IMR-90 (cell line): Measurements from ENCODE around the gene USP53. TPM values are rescaled to one million over a fixed set of nuclear protein-coding genes. Genes with fewer than 3 reads are reported as not detected.

Experiments
- ATAC-seq: fragments of 200-7000 bp; cut with Tn5 transposase; 2 replicates; pipeline ENCODE4 v1.9.1; 2020; ENCODE audit warnings: low read depth, mild to moderate bottlenecking, moderate library complexity
- BruUV-seq: library from RNA; stranded (reverse); fragments of 400-500 nt; replicated peaks from 2 replicates; lab custom pipeline; 2021; lab: Mats Ljungman, UMichigan
- CTCF ChIA-PET: fragments of 300-600 bp; formaldehyde crosslinking; extraction: SDS; loops from one replicate; lab custom pipeline; 2021; ENCODE audit warnings: antibody characterized with exemption; lab: Yijun Ruan, JAX
- POLR2A ChIA-PET: fragments of 300-600 bp; sonication (Branson Sonifier 250); formaldehyde crosslinking; loops from one replicate; lab custom pipeline; 2022; ENCODE audit warnings: antibody characterized with exemption; ENCODE audit not compliant: unreplicated experiment; lab: Charles Lee
- DNase-seq: peaks from one replicate; pipeline ENCODE4 v3.0.0; 2013
- H2AFZ ChIP-seq: replicated peaks from 2 replicates; pipeline ENCODE3; 2013; ENCODE audit warnings: low read length, mild to moderate bottlenecking; ENCODE audit not compliant: poor library complexity
- H2AK5ac ChIP-seq: 2 replicates; pipeline ENCODE4 v1.6.1; 2013; ENCODE audit warnings: low read depth, low read length, inconsistent platforms
- H2AK9ac ChIP-seq: replicated peaks from 2 replicates; pipeline ENCODE3; 2013; ENCODE audit warnings: mild to moderate bottlenecking, low read depth, low read length, moderate library complexity; ENCODE audit not compliant: poor library complexity
- H2BK120ac ChIP-seq: 2 replicates; pipeline ENCODE4 v1.6.1; 2013; ENCODE audit warnings: low read depth, low read length, inconsistent platforms
- H2BK15ac ChIP-seq: 3 replicates; pipeline ENCODE4 v1.6.1; 2013; ENCODE audit warnings: low read depth, low read length, inconsistent platforms
- H2BK20ac ChIP-seq: 2 replicates; pipeline ENCODE4 v1.6.1; 2013; ENCODE audit warnings: low read depth, mild to moderate bottlenecking, inconsistent platforms, low read length, moderate library complexity
- H2BK5ac ChIP-seq: 2 replicates; pipeline ENCODE4 v1.6.1; 2013; ENCODE audit warnings: mild to moderate bottlenecking, low read depth, low read length, inconsistent platforms; ENCODE audit not compliant: poor library complexity, severe bottlenecking
- H3K14ac ChIP-seq: replicated peaks from 2 replicates; pipeline ENCODE4 v1.6.1; 2013; ENCODE audit warnings: low read depth, low read length, inconsistent platforms
- H3K18ac ChIP-seq: 2 replicates; pipeline ENCODE4 v1.6.1; 2013; ENCODE audit warnings: low read depth, low read length, control low read depth
- H3K23ac ChIP-seq: 2 replicates; pipeline ENCODE4 v1.6.1; 2013; ENCODE audit warnings: low read depth, low read length, inconsistent platforms
- H3K27ac ChIP-seq: 2 replicates; pipeline ENCODE4 v1.5.1; 2013; ENCODE audit warnings: mild to moderate bottlenecking, control low read depth, low read length; ENCODE audit not compliant: insufficient read depth
- H3K27me3 ChIP-seq: 2 replicates; pipeline ENCODE4 v1.6.1; 2013; ENCODE audit warnings: low read length; ENCODE audit not compliant: control insufficient read depth, insufficient read depth
- H3K36me3 ChIP-seq: 2 replicates; pipeline ENCODE4 v1.6.1; 2013; ENCODE audit warnings: low read length, mixed read lengths; ENCODE audit not compliant: control insufficient read depth, insufficient read depth
- H3K4ac ChIP-seq: 2 replicates; pipeline ENCODE4 v1.6.1; 2013; ENCODE audit warnings: low read depth, low read length, inconsistent platforms
- H3K4me1 ChIP-seq: 2 replicates; pipeline ENCODE4 v1.6.1; 2013; ENCODE audit warnings: low read length, mixed read lengths; ENCODE audit not compliant: control insufficient read depth, insufficient read depth
- H3K4me2 ChIP-seq: 2 replicates; pipeline ENCODE4 v1.6.1; 2013; ENCODE audit warnings: low read depth, mild to moderate bottlenecking, control low read depth, low read length, moderate library complexity
- H3K4me3 ChIP-seq: 2 replicates; pipeline ENCODE4 v1.5.1; 2013; ENCODE audit warnings: low read depth, mild to moderate bottlenecking, control low read depth, low read length, moderate library complexity; ENCODE audit not compliant: insufficient read depth
- H3K56ac ChIP-seq: 2 replicates; pipeline ENCODE4 v1.6.1; 2013; ENCODE audit warnings: low read length, inconsistent platforms; ENCODE audit not compliant: insufficient read depth; ENCODE audit errors: extremely low read depth
- H3K79me1 ChIP-seq, 2 experiments: 2 replicates each; pipeline ENCODE4 v1.6.1; 2013; ENCODE audit warnings: low read length in 2 of 2, inconsistent platforms in 1 of 2, low read depth in 1 of 2
- H3K9ac ChIP-seq: 2 replicates; pipeline ENCODE4 v1.6.1; 2013; ENCODE audit warnings: low read depth, low read length, control low read depth
- H3K9me1 ChIP-seq: 2 replicates; pipeline ENCODE4 v1.6.1; 2013; ENCODE audit warnings: low read length, inconsistent platforms; ENCODE audit not compliant: insufficient read depth
- H3K9me3 ChIP-seq: 2 replicates; pipeline ENCODE4 v1.6.1; 2013; ENCODE audit warnings: low read length; ENCODE audit not compliant: control insufficient read depth, insufficient read depth
- H4K20me1 ChIP-seq: 2 replicates; pipeline ENCODE4 v1.6.1; 2013; ENCODE audit warnings: low read length, inconsistent platforms; ENCODE audit not compliant: insufficient read depth
- H4K5ac ChIP-seq: 2 replicates; pipeline ENCODE4 v1.6.1; 2013; ENCODE audit warnings: mild to moderate bottlenecking, low read depth, low read length, control low read depth
- H4K8ac ChIP-seq, 2 experiments: 2 replicates each; pipeline ENCODE4 v1.6.1; 2013; ENCODE audit warnings: low read depth in 2 of 2, low read length in 2 of 2, control low read depth in 1 of 2, inconsistent platforms in 1 of 2
- H4K91ac ChIP-seq: 2 replicates; pipeline ENCODE4 v1.6.1; 2013; ENCODE audit warnings: low read depth, low read length, inconsistent platforms; ENCODE audit not compliant: insufficient read depth
- BHLHE40 ChIP-seq: fragments of 150-350 bp; IDR thresholded peaks from 2 replicates; pipeline ENCODE4 v1.6.1; 2016; ENCODE audit warnings: mild to moderate bottlenecking, low read depth, low read length
- CEBPB ChIP-seq: IDR thresholded peaks from 2 replicates; pipeline ENCODE4 v1.6.1; 2012; ENCODE audit warnings: low read depth, low read length, improper control_type of control experiment
- CHD1 ChIP-seq: IDR thresholded peaks from 2 replicates; pipeline ENCODE4 v1.6.1; 2012; ENCODE audit warnings: low read depth, low read length, improper control_type of control experiment
- FOS ChIP-seq: fragments of 150-350 bp; IDR thresholded peaks from 2 replicates; pipeline ENCODE4 v1.6.1; 2016; ENCODE audit warnings: low read depth, low read length
- MAFK ChIP-seq: IDR thresholded peaks from 2 replicates; pipeline ENCODE4 v1.6.1; 2012; ENCODE audit warnings: low read depth, low read length, improper control_type of control experiment
- MAZ ChIP-seq: IDR thresholded peaks from 2 replicates; pipeline ENCODE4 v1.6.1; 2012; ENCODE audit warnings: low read depth, mild to moderate bottlenecking, low read length, improper control_type of control experiment, moderate library complexity, borderline replicate concordance
- MXI1 ChIP-seq: IDR thresholded peaks from 2 replicates; pipeline ENCODE4 v1.6.1; 2012; ENCODE audit warnings: low read depth, mild to moderate bottlenecking, low read length, moderate library complexity, borderline replicate concordance
- NFE2L2 ChIP-seq: fragments of 150-350 bp; IDR thresholded peaks from 2 replicates; pipeline ENCODE4 v1.6.1; 2016; ENCODE audit warnings: low read depth, mild to moderate bottlenecking, low read length
- POLR2A ChIP-seq: IDR thresholded peaks from 2 replicates; pipeline ENCODE4 v1.6.1; 2012; ENCODE audit warnings: mild to moderate bottlenecking, low read depth, low read length
- RAD21 ChIP-seq: IDR thresholded peaks from 2 replicates; pipeline ENCODE4 v1.6.1; 2012; ENCODE audit warnings: low read length, improper control_type of control experiment
- RCOR1 ChIP-seq: IDR thresholded peaks from 2 replicates; pipeline ENCODE4 v1.6.1; 2012; ENCODE audit warnings: mild to moderate bottlenecking, low read length, improper control_type of control experiment; ENCODE audit not compliant: insufficient replicate concordance
- RFX5 ChIP-seq: IDR thresholded peaks from 2 replicates; pipeline ENCODE4 v1.8.0; 2012; ENCODE audit warnings: low read depth, mild to moderate bottlenecking, low read length, moderate library complexity
- SMC3 ChIP-seq: fragments of 150-350 bp; IDR thresholded peaks from 2 replicates; pipeline ENCODE4 v1.6.1; 2016; ENCODE audit warnings: low read depth, mild to moderate bottlenecking, antibody characterized with exemption, low read length, moderate library complexity
- WGBS, 2 experiments: methylation state at CpG; one replicate each; pipeline versions ENCODE4 v1.1.5 to v1.1.7; 2013; ENCODE audit warnings: missing lambda C conversion rate in 2 of 2; ENCODE audit not compliant: insufficient read length in 1 of 2; ENCODE audit errors: extremely low coverage in 2 of 2; 5-methylcytosine and 5-hydroxymethylcytosine counted together
- dilution Hi-C: fragments of 300-500 bp; cut with HindIII; formaldehyde crosslinking; loops from one replicate; pipeline ENCODE4 v1.14.3; 2018; ENCODE audit warnings: low sequenced_read_pairs; ENCODE audit not compliant: unreplicated experiment
- in situ Hi-C: fragments of 300-500 bp; cut with MboI; formaldehyde crosslinking; loops from 3 replicates; pipeline ENCODE4 v1.14.3; 2019; ENCODE audit warnings: low sequenced_read_pairs, inconsistent platforms, mixed read lengths
- intact Hi-C: fragments of 100-400 bp; cut with micrococcal nuclease; formaldehyde crosslinking; loops from 2 replicates; pipeline ENCODE4 v1.10.0; 2022
- polyA plus RNA-seq, 3 experiments: library from polyadenylated mRNA; depleted of rRNA; stranded (reverse); fragments of >200 nt; gene quantifications; 2 replicates each; pipeline ENCODE4 v1.2.3, GENCODE V29; 2012; ENCODE audit warnings: low replicate concordance in 1 of 3
- total RNA-seq: library from RNA; depleted of rRNA; stranded (reverse); fragments of >200 nt; gene quantifications from 2 replicates; pipeline ENCODE4 v1.2.3, GENCODE V29; 2012
- TF ChIP-seq, protein P1 (sequence below): fragments of 150-350 bp; IDR thresholded peaks from 2 replicates; pipeline ENCODE4 v1.6.1; 2017; ENCODE audit warnings: mild to moderate bottlenecking, antibody characterized with exemption, low read length, low read depth
- TF ChIP-seq, protein P2 (sequence below): conservative IDR thresholded peaks from 2 replicates; pipeline ENCODE4 v1.5.1; 2012; ENCODE audit warnings: mild to moderate bottlenecking, low read depth, low read length, improper control_type of control experiment
- TF ChIP-seq, protein P3 (sequence below): fragments of 150-350 bp; IDR thresholded peaks from 2 replicates; pipeline ENCODE4 v1.6.1; 2016; ENCODE audit warnings: low read depth, mild to moderate bottlenecking, low read length, moderate library complexity, borderline replicate concordance

USP53 gene
- total and polyA plus RNA-seq, 2 of the 4 experiments (the other 2 are of a cell fraction): 11.2 to 24.0 TPM

DNA sequence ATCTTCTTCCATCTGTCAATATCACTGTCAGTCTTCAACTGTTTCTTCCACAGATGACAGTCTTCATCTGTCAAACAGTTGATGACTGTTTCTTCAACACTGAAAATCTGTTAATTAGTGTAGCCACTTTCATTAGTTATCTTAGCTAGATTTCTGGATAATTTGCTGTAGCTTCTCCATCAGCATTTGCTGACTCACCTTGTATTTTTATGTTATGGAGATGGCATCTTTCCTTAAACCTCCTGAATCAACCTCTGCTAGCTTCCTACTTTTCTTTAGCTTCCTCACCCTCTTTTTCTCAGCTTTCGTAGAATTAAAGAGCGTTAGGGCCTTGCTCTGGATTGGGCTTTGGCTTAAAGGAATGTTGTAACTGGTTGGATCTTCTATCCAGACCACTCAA is 25.1 kb downstream of the USP53 start:
- H2AFZ ChIP-seq: no peak overlapping the region
- no peak overlapping the region for H3K27ac ChIP-seq
- peaks cover 8% of the 10 kb centered on the region for H3K36me3 ChIP-seq
- H4K20me1 ChIP-seq: 0 out of 2 replicates have a peak, but pooled peaks cover 3% of the 10 kb centered on the region
- H3K4me3 ChIP-seq: no peak overlapping the region
- H2BK5ac ChIP-seq: no peak overlapping the region
- ATAC-seq (no peak), DNase-seq (no peak)
- TF ChIP-seq MAFK: no peak
- TF ChIP-seq MXI1: no peak
- TF ChIP-seq RCOR1: no peak
- TF ChIP-seq, protein P1, sequence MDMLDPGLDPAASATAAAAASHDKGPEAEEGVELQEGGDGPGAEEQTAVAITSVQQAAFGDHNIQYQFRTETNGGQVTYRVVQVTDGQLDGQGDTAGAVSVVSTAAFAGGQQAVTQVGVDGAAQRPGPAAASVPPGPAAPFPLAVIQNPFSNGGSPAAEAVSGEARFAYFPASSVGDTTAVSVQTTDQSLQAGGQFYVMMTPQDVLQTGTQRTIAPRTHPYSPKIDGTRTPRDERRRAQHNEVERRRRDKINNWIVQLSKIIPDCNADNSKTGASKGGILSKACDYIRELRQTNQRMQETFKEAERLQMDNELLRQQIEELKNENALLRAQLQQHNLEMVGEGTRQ: no peak
- TF ChIP-seq RFX5: no peak
- TF ChIP-seq MAZ: no peak
- TF ChIP-seq FOS: no peak
- TF ChIP-seq BHLHE40: no peak
- TF ChIP-seq CEBPB: no peak
- TF ChIP-seq POLR2A: no peak
- TF ChIP-seq CHD1: no peak
- no peak for TF ChIP-seq RAD21
- no peak for TF ChIP-seq SMC3
- TF ChIP-seq, protein P2, sequence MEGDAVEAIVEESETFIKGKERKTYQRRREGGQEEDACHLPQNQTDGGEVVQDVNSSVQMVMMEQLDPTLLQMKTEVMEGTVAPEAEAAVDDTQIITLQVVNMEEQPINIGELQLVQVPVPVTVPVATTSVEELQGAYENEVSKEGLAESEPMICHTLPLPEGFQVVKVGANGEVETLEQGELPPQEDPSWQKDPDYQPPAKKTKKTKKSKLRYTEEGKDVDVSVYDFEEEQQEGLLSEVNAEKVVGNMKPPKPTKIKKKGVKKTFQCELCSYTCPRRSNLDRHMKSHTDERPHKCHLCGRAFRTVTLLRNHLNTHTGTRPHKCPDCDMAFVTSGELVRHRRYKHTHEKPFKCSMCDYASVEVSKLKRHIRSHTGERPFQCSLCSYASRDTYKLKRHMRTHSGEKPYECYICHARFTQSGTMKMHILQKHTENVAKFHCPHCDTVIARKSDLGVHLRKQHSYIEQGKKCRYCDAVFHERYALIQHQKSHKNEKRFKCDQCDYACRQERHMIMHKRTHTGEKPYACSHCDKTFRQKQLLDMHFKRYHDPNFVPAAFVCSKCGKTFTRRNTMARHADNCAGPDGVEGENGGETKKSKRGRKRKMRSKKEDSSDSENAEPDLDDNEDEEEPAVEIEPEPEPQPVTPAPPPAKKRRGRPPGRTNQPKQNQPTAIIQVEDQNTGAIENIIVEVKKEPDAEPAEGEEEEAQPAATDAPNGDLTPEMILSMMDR: no peak
- no peak for TF ChIP-seq NFE2L2
- TF ChIP-seq, protein P3, sequence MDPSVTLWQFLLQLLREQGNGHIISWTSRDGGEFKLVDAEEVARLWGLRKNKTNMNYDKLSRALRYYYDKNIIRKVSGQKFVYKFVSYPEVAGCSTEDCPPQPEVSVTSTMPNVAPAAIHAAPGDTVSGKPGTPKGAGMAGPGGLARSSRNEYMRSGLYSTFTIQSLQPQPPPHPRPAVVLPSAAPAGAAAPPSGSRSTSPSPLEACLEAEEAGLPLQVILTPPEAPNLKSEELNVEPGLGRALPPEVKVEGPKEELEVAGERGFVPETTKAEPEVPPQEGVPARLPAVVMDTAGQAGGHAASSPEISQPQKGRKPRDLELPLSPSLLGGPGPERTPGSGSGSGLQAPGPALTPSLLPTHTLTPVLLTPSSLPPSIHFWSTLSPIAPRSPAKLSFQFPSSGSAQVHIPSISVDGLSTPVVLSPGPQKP: no peak
- no peak overlapping the region for H4K91ac ChIP-seq
- H3K18ac ChIP-seq: no peak overlapping the region
- H3K79me1 ChIP-seq: peaks cover 21 to 38% of the 10 kb centered on the region in 2 experiments; a peak in 3 of 4 replicates
- no peak overlapping the region for H2AK9ac ChIP-seq
- dilution Hi-C loops (no loop called here), intact Hi-C loops (no loop called here), in situ Hi-C loops (no loop called here)
- no peak overlapping the region for H2AK5ac ChIP-seq
- no peak overlapping the region for H4K5ac ChIP-seq
- ChIA-PET CTCF (no interaction called here), POLR2A (no interaction called here)
- no peak overlapping the region for H4K8ac ChIP-seq
- no peak overlapping the region; the same call in 1 of the 2 replicates for H3K23ac ChIP-seq
- no peak overlapping the region for H2BK15ac ChIP-seq
- H2BK20ac ChIP-seq: peak overlapping the region; percentile 14; the same call in 1 of the 2 replicates
- H3K14ac ChIP-seq: no peak overlapping the region
- BruUV-seq: no TSS peak
- H3K4me1 ChIP-seq: peaks cover 6% of the 10 kb centered on the region
- no peak overlapping the region for H3K56ac ChIP-seq
- no peaks in the 10 kb centered on the region for H3K27me3 ChIP-seq
- peaks cover 3% of the 10 kb centered on the region; the same call in 1 of the 2 replicates for H3K9me1 ChIP-seq
- H3K9ac ChIP-seq: no peak overlapping the region
- H2BK120ac ChIP-seq: no peak overlapping the region
- no peaks in the 10 kb centered on the region for H3K9me3 ChIP-seq
- no CpG with 5 or more reads among the region's 2 CpGs for WGBS, 2 experiments
- H3K4ac ChIP-seq: no peak overlapping the region
- no peak overlapping the region for H3K4me2 ChIP-seq
